ENCODE results near the gene FTO. TPM values are rescaled to one million over a fixed set of nuclear protein-coding genes. Genes with fewer than 3 reads are reported as not detected.

The FTO gene
- total RNA-seq, 4 donors from 2014 or later = 64.4 to 116 (median 71.3) TPM

DNA sequence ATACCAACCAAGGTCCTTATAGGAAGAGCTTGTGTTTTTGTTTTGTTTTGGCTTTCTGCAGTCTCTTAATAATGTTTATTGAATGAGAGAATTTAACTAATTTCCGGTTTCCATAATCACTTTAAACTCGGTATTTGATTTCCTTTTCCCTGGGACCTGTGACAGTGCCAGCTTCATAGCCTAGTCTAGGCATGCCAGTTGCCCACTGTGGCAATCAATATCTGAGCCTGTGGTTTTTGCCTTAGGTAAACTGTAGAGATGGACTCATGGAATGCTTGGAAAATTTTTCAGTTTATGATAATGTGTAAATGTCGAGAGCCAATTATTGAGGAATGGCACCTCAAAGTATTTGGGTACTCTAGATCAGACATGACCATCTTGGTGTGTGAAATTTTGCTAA is 78.2 kb downstream of the FTO start:
- Histone ChIP-seq H3K27ac (no peak overlapping the region), H3K36me3 (no peaks in the 10 kb centered on the region), H3K27me3 (no peaks in the 10 kb centered on the region), H3K4me3 (no peak overlapping the region), H3K9me3 (no peaks in the 10 kb centered on the region), H3K4me1 (peaks cover 48% of the 10 kb centered on the region)
- DNase-seq (ENCODE audit: low spot score in 2 of 2) = no peak
- 71% methylated on average over 3 of the region's 3 CpGs for WGBS
- TF ChIP-seq EP300 (IDR thresholded peaks at IDR 0.05) = no peak

DNA sequence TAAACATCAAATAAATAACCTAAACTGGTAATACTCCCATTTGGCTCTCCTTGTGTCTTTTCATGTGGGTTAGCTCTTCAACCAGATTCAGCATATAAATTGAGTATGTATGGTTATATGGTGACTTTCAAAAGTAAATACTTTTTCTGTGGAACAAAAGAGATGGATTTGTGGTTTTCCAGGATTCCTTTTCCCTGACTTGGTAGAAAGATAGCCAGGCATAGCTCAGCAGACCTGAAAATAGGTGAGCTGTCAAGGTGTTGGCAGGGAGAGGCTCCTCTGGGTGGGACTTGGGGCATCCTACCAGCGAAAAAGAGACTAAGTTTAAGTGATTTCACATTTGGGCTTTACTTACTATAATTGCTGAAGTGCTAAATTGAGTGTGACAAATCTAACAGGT is 80.3 kb downstream of the FTO start:
- TF ChIP-seq POLR2AphosphoS5 (IDR thresholded peaks at IDR 0.05) = no peak
- no peak for TF ChIP-seq POLR2A (IDR thresholded peaks at IDR 0.05)
- TF ChIP-seq, protein P1, sequence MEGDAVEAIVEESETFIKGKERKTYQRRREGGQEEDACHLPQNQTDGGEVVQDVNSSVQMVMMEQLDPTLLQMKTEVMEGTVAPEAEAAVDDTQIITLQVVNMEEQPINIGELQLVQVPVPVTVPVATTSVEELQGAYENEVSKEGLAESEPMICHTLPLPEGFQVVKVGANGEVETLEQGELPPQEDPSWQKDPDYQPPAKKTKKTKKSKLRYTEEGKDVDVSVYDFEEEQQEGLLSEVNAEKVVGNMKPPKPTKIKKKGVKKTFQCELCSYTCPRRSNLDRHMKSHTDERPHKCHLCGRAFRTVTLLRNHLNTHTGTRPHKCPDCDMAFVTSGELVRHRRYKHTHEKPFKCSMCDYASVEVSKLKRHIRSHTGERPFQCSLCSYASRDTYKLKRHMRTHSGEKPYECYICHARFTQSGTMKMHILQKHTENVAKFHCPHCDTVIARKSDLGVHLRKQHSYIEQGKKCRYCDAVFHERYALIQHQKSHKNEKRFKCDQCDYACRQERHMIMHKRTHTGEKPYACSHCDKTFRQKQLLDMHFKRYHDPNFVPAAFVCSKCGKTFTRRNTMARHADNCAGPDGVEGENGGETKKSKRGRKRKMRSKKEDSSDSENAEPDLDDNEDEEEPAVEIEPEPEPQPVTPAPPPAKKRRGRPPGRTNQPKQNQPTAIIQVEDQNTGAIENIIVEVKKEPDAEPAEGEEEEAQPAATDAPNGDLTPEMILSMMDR (IDR thresholded peaks at IDR 0.05) = no peak
- Histone ChIP-seq H3K4me1 (peaks cover 45% of the 10 kb centered on the region), H3K27me3 (no peaks in the 10 kb centered on the region), H3K36me3 (no peaks in the 10 kb centered on the region), H3K27ac (no peak overlapping the region), H3K9me3 (no peaks in the 10 kb centered on the region), H3K4me3 (no peak overlapping the region)
- no peak for DNase-seq (ENCODE audit: low spot score in 2 of 2)
- 57% methylated on average over 1 of the region's 1 CpG for WGBS

- DNase-seq (ENCODE audit: low spot score in 2 of 2) = no peak
- no peaks in the 10 kb centered on the region for H3K27me3 ChIP-seq
- no peaks in the 10 kb centered on the region for H3K9me3 ChIP-seq
- H3K36me3 ChIP-seq = no peaks in the 10 kb centered on the region
- TF ChIP-seq POLR2AphosphoS5 (IDR thresholded peaks at IDR 0.05) (no peak), POLR2A (IDR thresholded peaks at IDR 0.05) (no peak), EP300 (IDR thresholded peaks at IDR 0.05) (no peak)
- TF ChIP-seq, protein P1 (IDR thresholded peaks at IDR 0.05) = no peak
- no peak overlapping the region for H3K4me3 ChIP-seq
- no peak overlapping the region for H3K27ac ChIP-seq
- H3K4me1 ChIP-seq = peaks cover 40% of the 10 kb centered on the region
These were observed 81.1 kb downstream of the FTO start for GRCh38 chr16:53785044-53785443.

DNA sequence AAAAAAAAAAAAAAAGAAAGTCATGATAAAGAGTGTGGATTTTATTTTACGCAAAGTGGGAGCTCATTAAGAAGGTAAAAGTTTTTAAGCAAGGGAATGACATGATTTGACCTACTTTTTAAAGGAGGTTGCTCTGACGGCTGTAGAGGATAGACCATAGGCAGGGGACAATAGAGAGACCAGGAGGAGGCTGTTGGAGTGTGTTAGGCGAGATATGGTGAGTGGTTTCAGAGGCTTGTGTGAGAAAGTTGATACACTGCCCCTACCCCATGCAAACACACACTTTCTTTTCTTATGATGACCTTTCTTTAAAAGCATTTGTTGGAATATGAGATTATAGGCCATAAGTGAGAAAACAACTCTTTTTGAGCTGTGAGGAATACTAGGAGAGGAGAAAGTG is 82.0 kb downstream of the FTO start:
- peaks cover 31% of the 10 kb centered on the region for H3K4me1 ChIP-seq
- TF ChIP-seq POLR2AphosphoS5 (IDR thresholded peaks at IDR 0.05) (no peak), POLR2A (IDR thresholded peaks at IDR 0.05) (no peak), EP300 (IDR thresholded peaks at IDR 0.05) (no peak)
- TF ChIP-seq, protein P1 (IDR thresholded peaks at IDR 0.05) = no peak

DNA sequence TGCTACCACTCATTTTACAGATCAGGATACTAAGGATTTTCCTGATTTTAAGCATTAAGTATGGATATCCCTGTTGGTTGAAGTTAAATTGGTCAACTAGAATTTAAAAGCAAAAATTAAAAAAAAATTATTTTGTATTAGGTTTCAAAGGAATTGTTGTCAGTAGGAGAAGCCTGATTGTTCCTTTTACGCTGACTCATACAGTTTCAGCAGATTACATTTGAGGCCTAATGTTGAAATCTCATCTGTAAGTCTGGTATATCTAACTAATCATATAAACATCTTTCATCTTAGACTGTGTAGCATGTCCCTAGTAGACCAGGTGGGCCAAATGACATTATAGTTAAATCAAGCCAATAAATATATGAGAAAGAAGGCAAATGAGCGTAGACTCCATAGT is 83.5 kb downstream of the FTO start:
- WGBS = 96% methylated on average over 2 of the region's 2 CpGs
- H3K27ac ChIP-seq = no peak overlapping the region
- H3K36me3 ChIP-seq = no peaks in the 10 kb centered on the region
- no peak for DNase-seq (ENCODE audit: low spot score in 2 of 2)
- no peak overlapping the region for H3K4me3 ChIP-seq
- peaks cover 29% of the 10 kb centered on the region for H3K4me1 ChIP-seq
- TF ChIP-seq POLR2AphosphoS5 (IDR thresholded peaks at IDR 0.05) (no peak), POLR2A (IDR thresholded peaks at IDR 0.05) (no peak), EP300 (IDR thresholded peaks at IDR 0.05) (no peak)
- TF ChIP-seq, protein P1 (IDR thresholded peaks at IDR 0.05) = no peak
- H3K9me3 ChIP-seq = no peaks in the 10 kb centered on the region
- no peaks in the 10 kb centered on the region for H3K27me3 ChIP-seq

More for the DNA sequence above, 82.0 kb downstream of the FTO start:
- WGBS = 73% methylated on average over 3 of the region's 3 CpGs
- Histone ChIP-seq H3K27me3 (no peaks in the 10 kb centered on the region), H3K4me3 (no peak overlapping the region), H3K36me3 (no peaks in the 10 kb centered on the region), H3K9me3 (no peaks in the 10 kb centered on the region), H3K27ac (no peak overlapping the region)
- DNase-seq (ENCODE audit: low spot score in 2 of 2) = no peak

GRCh38 chr16:53789137-53789536 is 85.2 kb downstream of the FTO start:
- no peaks in the 10 kb centered on the region for H3K36me3 ChIP-seq
- H3K27ac ChIP-seq = peak overlapping the region; percentile 45
- no peak for TF ChIP-seq EP300 (IDR thresholded peaks at IDR 0.05)
- TF ChIP-seq POLR2AphosphoS5 (IDR thresholded peaks at IDR 0.05) = no peak
- TF ChIP-seq, protein P1 (IDR thresholded peaks at IDR 0.05) = no peak
- peaks cover 39% of the 10 kb centered on the region for H3K4me1 ChIP-seq
- H3K9me3 ChIP-seq = no peaks in the 10 kb centered on the region
- WGBS = 53% methylated on average over 2 of the region's 2 CpGs
- H3K4me3 ChIP-seq = no peak overlapping the region
- no peak for DNase-seq (ENCODE audit: low spot score in 2 of 2)
- H3K27me3 ChIP-seq = no peaks in the 10 kb centered on the region
